HepG2 (cell line): ENCODE data around the gene LGALS7B. TPM values are rescaled to one million over a fixed set of nuclear protein-coding genes. Genes with fewer than 3 reads are reported as not detected.

ENCODE experiments used
- CERS6 ChIP-seq: sonication (generic); formaldehyde crosslinking; IDR thresholded peaks from 2 replicates; pipeline ENCODE4 v1.5.0; 2020; ENCODE audit warnings: missing genetic modification reagents
- FOXO1 ChIP-seq: sonication (generic); formaldehyde crosslinking; IDR thresholded peaks from 2 replicates; pipeline ENCODE4 v1.4.0; 2020; ENCODE audit warnings: missing genetic modification reagents
- GLMP ChIP-seq: sonication (generic); formaldehyde crosslinking; IDR thresholded peaks from 2 replicates; pipeline ENCODE4 v1.9.0; 2021; ENCODE audit warnings: missing genetic modification reagents, mild to moderate bottlenecking, borderline replicate concordance
- MBNL3 ChIP-seq: fragments of 250-450 bp; sonication (Bioruptor Pico); conservative IDR thresholded peaks from 2 replicates; pipeline ENCODE4 v1.8.0; 2022; ENCODE audit warnings: mild to moderate bottlenecking, inconsistent platforms
- MYNN ChIP-seq: sonication (generic); formaldehyde crosslinking; IDR thresholded peaks from 2 replicates; pipeline ENCODE4 v1.4.0; 2020; ENCODE audit warnings: mild to moderate bottlenecking, low read depth, missing genetic modification reagents
- NFE2L2 ChIP-seq: fragments of 150-350 bp; IDR thresholded peaks from 2 replicates; pipeline ENCODE4 v1.6.1; 2014; ENCODE audit warnings: low read length
- NR2F2 ChIP-seq: IDR thresholded peaks from 2 replicates; pipeline ENCODE4 v1.6.1; 2012; ENCODE audit warnings: low read depth, inconsistent platforms, borderline replicate concordance
- PHF8 ChIP-seq: sonication (generic); formaldehyde crosslinking; IDR thresholded peaks from 2 replicates; pipeline ENCODE4 v1.5.0; 2020; ENCODE audit warnings: missing genetic modification reagents
- RELA ChIP-seq: sonication (generic); formaldehyde crosslinking; IDR thresholded peaks from 2 replicates; pipeline ENCODE4 v1.4.0; 2020; ENCODE audit warnings: missing genetic modification reagents
- SATB2 ChIP-seq: sonication (generic); formaldehyde crosslinking; IDR thresholded peaks from 2 replicates; pipeline ENCODE4 v1.5.0; 2020; ENCODE audit warnings: missing genetic modification reagents
- TFAP4 ChIP-seq: sonication (generic); IDR thresholded peaks from 2 replicates; pipeline ENCODE4 v1.6.1; 2016; ENCODE audit warnings: low read depth, borderline replicate concordance
- TMF1 ChIP-seq: sonication (generic); formaldehyde crosslinking; IDR thresholded peaks from 2 replicates; pipeline ENCODE4 v1.8.1; 2022; ENCODE audit warnings: low read depth, missing genetic modification reagents
- XRCC5 ChIP-seq: fragments of 200-400 bp; formaldehyde crosslinking; optimal IDR thresholded peaks from 2 replicates; pipeline ENCODE3; 2017; ENCODE audit warnings: mild to moderate bottlenecking, low read length
- ZBTB43 ChIP-seq: sonication (generic); formaldehyde crosslinking; conservative IDR thresholded peaks from 2 replicates; pipeline ENCODE4 v1.4.0; 2020; ENCODE audit warnings: missing genetic modification reagents
- ZNF225 ChIP-seq: sonication (generic); formaldehyde crosslinking; IDR thresholded peaks from 2 replicates; pipeline ENCODE4 v1.4.0; 2020; ENCODE audit warnings: mild to moderate bottlenecking, missing genetic modification reagents
- ZNF24 ChIP-seq: fragments of 450-650 bp; IDR thresholded peaks from 2 replicates; pipeline ENCODE4 v1.6.1; 2017; ENCODE audit warnings: antibody characterized with exemption, mild to moderate bottlenecking
- ZNF567 ChIP-seq: sonication (generic); formaldehyde crosslinking; IDR thresholded peaks from 2 replicates; pipeline ENCODE4 v1.8.1; 2023; ENCODE audit warnings: mild to moderate bottlenecking, missing genetic modification reagents, borderline replicate concordance
- ZNF672 ChIP-seq: sonication (generic); formaldehyde crosslinking; IDR thresholded peaks from 2 replicates; pipeline ENCODE4 v1.8.1; 2022; ENCODE audit warnings: missing genetic modification reagents
- ZNF800 ChIP-seq: sonication (generic); formaldehyde crosslinking; IDR thresholded peaks from 2 replicates; pipeline ENCODE4 v1.4.0; 2020; ENCODE audit warnings: missing genetic modification reagents
- polyA plus RNA-seq, 8 experiments: library from polyadenylated mRNA; depleted of rRNA in 3 of 8; stranded (reverse) in 7 of 8; unstranded in 1 of 8; fragments of >200 nt; fragmentation: Illumina TruSeq in 4 of 8; extraction: Trizol in 4 of 8; gene quantifications; 2 replicates each; pipeline versions ENCODE4 v1.2.1 to v1.2.3, GENCODE V29; 2011 to 2016; ENCODE audit warnings: low read depth in 4 of 8, missing spikeins in 1 of 8, mixed read lengths in 1 of 8; ENCODE audit not compliant: insufficient read depth in 1 of 8
- total RNA-seq, 5 experiments: library from RNA; depleted of rRNA; stranded (reverse); fragments of >200 nt; fragmentation: Illumina TruSeq; extraction: Trizol; gene quantifications; 2 replicates each; pipeline ENCODE4 v1.2.3, GENCODE V29; 2016; ENCODE audit warnings: low read depth in 1 of 5

LGALS7B gene
- total and polyA plus RNA-seq, 2 of the 13 experiments (the other 11 are each of a cell fraction or from before 2014, with no cell fraction given) = 1.7 to 2.1 TPM

- TF ChIP-seq GLMP (CRISPR knock-in tag) (no peak; the same call in 1 of the 2 replicates), ZNF672 (CRISPR knock-in tag) (no peak), NR2F2 (0 out of 2 replicates have a peak, but pooled peaks have one; percentile 11), FOXO1 (peak; percentile 21; the same call in 1 of the 2 replicates), ZNF24 (no peak), ZNF225 (CRISPR knock-in tag) (no peak), ZNF800 (CRISPR knock-in tag) (no peak; the same call in 1 of the 2 replicates), SATB2 (no peak), ZBTB43 (CRISPR knock-in tag) (no peak), TMF1 (CRISPR knock-in tag) (no peak), MYNN (CRISPR knock-in tag) (no peak; the same call in 1 of the 2 replicates), MBNL3 (CRISPR knock-in tag) (no peak), ZNF567 (CRISPR knock-in tag) (no peak), RELA (CRISPR knock-in tag) (no peak), XRCC5 (no peak), TFAP4 (no peak; the same call in 1 of the 2 replicates), CERS6 (CRISPR knock-in tag) (no peak), NFE2L2 (no peak), PHF8 (no peak)
Measured at GRCh38 chr19:38831142-38831605, 42.2 kb downstream of the LGALS7B start (continued).
